ENCODE measurements around the gene ASTL.

Gene ASTL

GRCh38 chr2:96093528-96093927 lies 44.8 kb downstream of the ASTL start (continued):
- TF ChIP-seq TSHZ2 (CRISPR knock-in tag; IDR thresholded peaks at IDR 0.05) (no peak), OSR1 (CRISPR knock-in tag; IDR thresholded peaks at IDR 0.05) (no peak), GLIS3 (CRISPR knock-in tag; IDR thresholded peaks at IDR 0.05) (no peak), ZNF70 (CRISPR knock-in tag; IDR thresholded peaks at IDR 0.05) (no peak), ZFP30 (CRISPR knock-in tag; IDR thresholded peaks at IDR 0.05) (no peak), ZFP3 (CRISPR knock-in tag; IDR thresholded peaks at IDR 0.05) (no peak)
- TF ChIP-seq, protein P1, sequence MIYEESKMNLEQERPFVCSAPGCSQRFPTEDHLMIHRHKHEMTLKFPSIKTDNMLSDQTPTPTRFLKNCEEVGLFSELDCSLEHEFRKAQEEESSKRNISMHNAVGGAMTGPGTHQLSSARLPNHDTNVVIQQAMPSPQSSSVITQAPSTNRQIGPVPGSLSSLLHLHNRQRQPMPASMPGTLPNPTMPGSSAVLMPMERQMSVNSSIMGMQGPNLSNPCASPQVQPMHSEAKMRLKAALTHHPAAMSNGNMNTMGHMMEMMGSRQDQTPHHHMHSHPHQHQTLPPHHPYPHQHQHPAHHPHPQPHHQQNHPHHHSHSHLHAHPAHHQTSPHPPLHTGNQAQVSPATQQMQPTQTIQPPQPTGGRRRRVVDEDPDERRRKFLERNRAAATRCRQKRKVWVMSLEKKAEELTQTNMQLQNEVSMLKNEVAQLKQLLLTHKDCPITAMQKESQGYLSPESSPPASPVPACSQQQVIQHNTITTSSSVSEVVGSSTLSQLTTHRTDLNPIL (CRISPR knock-in tag; IDR thresholded peaks at IDR 0.05; ENCODE audit: low read depth), result no peak

DNA sequence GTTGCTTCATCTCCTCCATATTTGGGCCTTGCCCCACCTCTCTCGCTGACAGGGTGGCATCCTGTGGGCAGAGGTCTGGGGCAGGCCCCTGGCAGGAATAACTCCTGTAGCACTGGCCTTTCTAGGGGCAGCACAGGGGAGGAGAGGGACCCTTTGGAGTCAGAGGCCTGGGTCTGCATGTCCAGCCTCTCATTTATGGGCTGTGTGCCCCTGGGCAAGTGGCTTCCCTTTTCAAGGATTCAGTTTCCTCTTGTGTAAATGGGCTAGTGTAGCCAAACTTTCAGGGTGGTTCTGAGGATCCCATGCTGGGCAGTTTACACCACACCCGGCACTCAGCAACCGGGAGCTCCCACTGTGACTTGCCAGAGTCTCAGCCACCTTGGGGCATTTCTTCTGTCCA lies 45.4 kb downstream of the ASTL start:
- TF ChIP-seq GLIS3 (CRISPR knock-in tag; IDR thresholded peaks at IDR 0.05), result no peak
- TF ChIP-seq PPARA (CRISPR knock-in tag; IDR thresholded peaks at IDR 0.05; ENCODE audit: borderline replicate concordance), result no peak
- no peak for TF ChIP-seq TSHZ2 (CRISPR knock-in tag; IDR thresholded peaks at IDR 0.05)
- no peak for TF ChIP-seq ESRRG (CRISPR knock-in tag; IDR thresholded peaks at IDR 0.05)
- no peak for TF ChIP-seq ZFP30 (CRISPR knock-in tag; IDR thresholded peaks at IDR 0.05)
- TF ChIP-seq SNAI2 (CRISPR knock-in tag; IDR thresholded peaks at IDR 0.05), result no peak
- ATAC-seq, result no peak

- no peak for ATAC-seq
Observed at GRCh38 chr2:96092573-96092877, 45.8 kb downstream of the ASTL start.

More at GRCh38 chr2:96092573-96092877, 45.8 kb downstream of the ASTL start:
- TF ChIP-seq GLIS3 (CRISPR knock-in tag; IDR thresholded peaks at IDR 0.05), result no peak
- no peak for TF ChIP-seq TOX (CRISPR knock-in tag; IDR thresholded peaks at IDR 0.05; ENCODE audit: borderline replicate concordance)
- no peak for TF ChIP-seq ZFP3 (CRISPR knock-in tag; IDR thresholded peaks at IDR 0.05)
- no peak for TF ChIP-seq CSRNP3 (CRISPR knock-in tag; IDR thresholded peaks at IDR 0.05)
- TF ChIP-seq TCF4 (CRISPR knock-in tag; IDR thresholded peaks at IDR 0.05; ENCODE audit: borderline replicate concordance), result no peak
- no peak for TF ChIP-seq POU6F1 (CRISPR knock-in tag; IDR thresholded peaks at IDR 0.05; ENCODE audit: borderline replicate concordance, low read depth)
- TF ChIP-seq ZNF70 (CRISPR knock-in tag; IDR thresholded peaks at IDR 0.05), result no peak
- TF ChIP-seq, protein P1 (CRISPR knock-in tag; IDR thresholded peaks at IDR 0.05; ENCODE audit: low read depth), result no peak
- TF ChIP-seq ZNF8 (CRISPR knock-in tag; IDR thresholded peaks at IDR 0.05), result no peak
- no peak for TF ChIP-seq ISL1 (CRISPR knock-in tag; IDR thresholded peaks at IDR 0.05)
